Glomerular endothelial cell (primary cell): Measurements from ENCODE around the gene VSIG4. TPM values are rescaled to one million over a fixed set of nuclear protein-coding genes. Genes with fewer than 3 reads are reported as not detected.
"Not testable (repeated sequence)": the region's sequence is repeated elsewhere in the genome, so short reads cannot be mapped to it uniquely, and the experiment has no call there.

Experiments used
- DNase-seq: peaks from one replicate; pipeline ENCODE4 v3.0.0-alpha.2; 2011; ENCODE audit warnings: low read depth, low spot score; ENCODE audit errors: extremely low read depth
- total RNA-seq: library from RNA; depleted of rRNA; stranded (reverse); fragments of >200 nt; gene quantifications from 2 replicates; pipeline ENCODE4 v1.2.3, GENCODE V29; 2015

The VSIG4 gene
- not detected in 2 replicates for total RNA-seq

- no peak for DNase-seq
These were observed at the start of gene VSIG4 for GRCh38 chrX:66039944-66040343. TSS of gene VSIG4 (minus strand) at chrX:66040080. CDS start at chrX:66039998, 82 bp downstream.

GRCh38 chrX:66076801-66077200 is 36.9 kb upstream of the VSIG4 start:
- no peak for DNase-seq

- no peak for DNase-seq
These were observed 35.3 kb upstream of the VSIG4 start for GRCh38 chrX:66074920-66075879.

- no peak for DNase-seq
These were observed 31.2 kb upstream of the VSIG4 start for GRCh38 chrX:66071126-66071525.

- no peak for DNase-seq
These were observed 24.4 kb upstream of the VSIG4 start for GRCh38 chrX:66064261-66064660.

GRCh38 chrX:66057019-66057418 is 17.1 kb upstream of the VSIG4 start:
- not testable (repeated sequence) for DNase-seq

- DNase-seq, result no peak
These were observed 15.1 kb upstream of the VSIG4 start for GRCh38 chrX:66054978-66055377.

- DNase-seq, result no peak
These were observed 13.5 kb upstream of the VSIG4 start for GRCh38 chrX:66053414-66053813.

GRCh38 chrX:66051980-66052379 is 12.1 kb upstream of the VSIG4 start:
- DNase-seq, result no peak

GRCh38 chrX:66050140-66050569 is 10.3 kb upstream of the VSIG4 start:
- DNase-seq, result no peak

GRCh38 chrX:66049056-66049455 is 9.2 kb upstream of the VSIG4 start:
- no peak for DNase-seq

GRCh38 chrX:66046612-66047235 is 6.8 kb upstream of the VSIG4 start:
- no peak for DNase-seq

GRCh38 chrX:66045894-66046293 is 6.0 kb upstream of the VSIG4 start:
- no peak for DNase-seq

GRCh38 chrX:66043584-66043983 is 3.7 kb upstream of the VSIG4 start:
- DNase-seq, result no peak

- no peak for DNase-seq
These were observed 2.6 kb upstream of the VSIG4 start for GRCh38 chrX:66042307-66043077.

GRCh38 chrX:66038115-66038514 is 1.8 kb downstream of the VSIG4 start:
- no peak for DNase-seq

- no peak for DNase-seq
These were observed 3.6 kb downstream of the VSIG4 start for GRCh38 chrX:66036231-66036630.

- DNase-seq, result no peak
These were observed 4.2 kb downstream of the VSIG4 start for GRCh38 chrX:66035667-66036066.

GRCh38 chrX:66030505-66031317 is 9.2 kb downstream of the VSIG4 start:
- no peak for DNase-seq

- DNase-seq, result no peak
These were observed 10.9 kb downstream of the VSIG4 start for GRCh38 chrX:66028936-66029335.
